Measurements from ENCODE around the gene UBL4A. TPM values are rescaled to one million over a fixed set of nuclear protein-coding genes. Genes with fewer than 3 reads are reported as not detected.

Gene UBL4A
- total RNA-seq, 3 donors from 2014 or later (not counting 1 experiment from before 2014, with no cell fraction given) = 11.7 to 22.4 (median 17.6) TPM

- peak overlapping the region; percentile 84 to 91 for H3K27ac Mint-ChIP-seq
- H3K4me3 Mint-ChIP-seq = no peak overlapping the region
- H3K27ac ChIP-seq (ENCODE audit: low read length) = peak overlapping the region; percentile 80
Measured at GRCh38 chrX:154517101-154517781, 30.8 kb upstream of the UBL4A start.

GRCh38 chrX:154516656-154517100 is 30.3 kb upstream of the UBL4A start:
- TF ChIP-seq, protein P1, sequence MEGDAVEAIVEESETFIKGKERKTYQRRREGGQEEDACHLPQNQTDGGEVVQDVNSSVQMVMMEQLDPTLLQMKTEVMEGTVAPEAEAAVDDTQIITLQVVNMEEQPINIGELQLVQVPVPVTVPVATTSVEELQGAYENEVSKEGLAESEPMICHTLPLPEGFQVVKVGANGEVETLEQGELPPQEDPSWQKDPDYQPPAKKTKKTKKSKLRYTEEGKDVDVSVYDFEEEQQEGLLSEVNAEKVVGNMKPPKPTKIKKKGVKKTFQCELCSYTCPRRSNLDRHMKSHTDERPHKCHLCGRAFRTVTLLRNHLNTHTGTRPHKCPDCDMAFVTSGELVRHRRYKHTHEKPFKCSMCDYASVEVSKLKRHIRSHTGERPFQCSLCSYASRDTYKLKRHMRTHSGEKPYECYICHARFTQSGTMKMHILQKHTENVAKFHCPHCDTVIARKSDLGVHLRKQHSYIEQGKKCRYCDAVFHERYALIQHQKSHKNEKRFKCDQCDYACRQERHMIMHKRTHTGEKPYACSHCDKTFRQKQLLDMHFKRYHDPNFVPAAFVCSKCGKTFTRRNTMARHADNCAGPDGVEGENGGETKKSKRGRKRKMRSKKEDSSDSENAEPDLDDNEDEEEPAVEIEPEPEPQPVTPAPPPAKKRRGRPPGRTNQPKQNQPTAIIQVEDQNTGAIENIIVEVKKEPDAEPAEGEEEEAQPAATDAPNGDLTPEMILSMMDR (IDR thresholded peaks at IDR 0.05) = no peak
- Histone ChIP-seq H3K4me3 (ENCODE audit: low read length) (peak overlapping the region; percentile 47), H3K4me1 (ENCODE audit: control insufficient read depth, insufficient read depth, low read length) (peaks cover 23% of the 10 kb centered on the region), H3K36me3 (ENCODE audit: control insufficient read depth, insufficient read depth, low read length) (no peaks in the 10 kb centered on the region), H3K27me3 (ENCODE audit: control insufficient read depth, insufficient read depth, low read length) (no peaks in the 10 kb centered on the region), H3K27ac (ENCODE audit: low read length) (peak overlapping the region; percentile 80), H3K9me3 (ENCODE audit: control insufficient read depth, insufficient read depth, low read length) (no peaks in the 10 kb centered on the region)
- Mint-ChIP-seq H3K9me3 (no peaks in the 10 kb centered on the region), H3K36me3 (no peaks in the 10 kb centered on the region), H3K4me3 (peak overlapping the region; percentile 86), H3K27ac (peak overlapping the region; percentile 84 to 91), H3K27me3 (ENCODE audit: low read depth in 2 of 2) (no peaks in the 10 kb centered on the region), H3K4me1 (peaks cover 13 to 22% of the 10 kb centered on the region in 2 donors)
- DNase-seq (peak; percentile 26 to 54), ATAC-seq (peak; percentile 44 to 57 (median 48))
- WGBS (ENCODE audit: insufficient coverage) = 16% methylated on average over 15 of the region's 19 CpGs
- intact Hi-C loops (cut with micrococcal nuclease) = loop anchor here (1.0 kb wide), 1 partner anchor 26 kb away; the partner anchor contains the start of gene SLC10A3

More at GRCh38 chrX:154517101-154517781, 30.8 kb upstream of the UBL4A start:
- H3K4me1 ChIP-seq (ENCODE audit: control insufficient read depth, insufficient read depth, low read length) = peaks cover 20% of the 10 kb centered on the region
- 86% methylated on average over 22 of the region's 25 CpGs for WGBS (ENCODE audit: insufficient coverage)
- Mint-ChIP-seq H3K36me3 (no peaks in the 10 kb centered on the region), H3K27me3 (ENCODE audit: low read depth in 2 of 2) (no peaks in the 10 kb centered on the region), H3K9me3 (no peaks in the 10 kb centered on the region), H3K4me1 (peaks cover 13 to 22% of the 10 kb centered on the region in 2 donors)
- H3K36me3 ChIP-seq (ENCODE audit: control insufficient read depth, insufficient read depth, low read length) = no peaks in the 10 kb centered on the region
- H3K9me3 ChIP-seq (ENCODE audit: control insufficient read depth, insufficient read depth, low read length) = no peaks in the 10 kb centered on the region
- DNase-seq = no peak
- no peaks in the 10 kb centered on the region for H3K27me3 ChIP-seq (ENCODE audit: control insufficient read depth, insufficient read depth, low read length)
- no peak overlapping the region for H3K4me3 ChIP-seq (ENCODE audit: low read length)
- TF ChIP-seq, protein P1 (IDR thresholded peaks at IDR 0.05) = no peak
- ATAC-seq = no peak
- intact Hi-C loops (cut with micrococcal nuclease) = no loop called here

- peaks cover 28% of the 10 kb centered on the region for H3K4me1 ChIP-seq (ENCODE audit: control insufficient read depth, insufficient read depth, low read length)
- ATAC-seq (peak; percentile 93 to 99 (median 94)), DNase-seq (peak; percentile 84 to 93)
- Mint-ChIP-seq H3K27ac (peak within 1 kb of the TSS; percentile 84 to 91), H3K36me3 (no peaks in the 10 kb centered on the region), H3K9me3 (no peaks in the 10 kb centered on the region), H3K4me1 (peaks cover 13 to 23% of the 10 kb centered on the region in 2 donors), H3K4me3 (peak within 1 kb of the TSS; percentile 86), H3K27me3 (ENCODE audit: low read depth in 2 of 2) (no peaks in the 10 kb centered on the region)
- no peaks in the 10 kb centered on the region for H3K36me3 ChIP-seq (ENCODE audit: control insufficient read depth, insufficient read depth, low read length)
- no peaks in the 10 kb centered on the region for H3K9me3 ChIP-seq (ENCODE audit: control insufficient read depth, insufficient read depth, low read length)
- intact Hi-C loops (cut with micrococcal nuclease) = loop anchor here (1.0 kb wide), 1 partner anchor 26 kb away; the partner anchor contains the start of gene SLC10A3
- H3K27ac ChIP-seq (ENCODE audit: low read length) = peak within 1 kb of the TSS; percentile 88
- TF ChIP-seq, protein P1 (IDR thresholded peaks at IDR 0.05) = no peak
- no peaks in the 10 kb centered on the region for H3K27me3 ChIP-seq (ENCODE audit: control insufficient read depth, insufficient read depth, low read length)
- WGBS (ENCODE audit: insufficient coverage) = under 1% methylated on average over 59 of the region's 59 CpGs
- H3K4me3 ChIP-seq (ENCODE audit: low read length) = peak within 1 kb of the TSS; percentile 87
Measured at GRCh38 chrX:154515966-154516655, 29.7 kb upstream of the UBL4A start, which contains the start of gene FAM3A. Gene FAM3A, minus strand, starts transcription at chrX:154516232. Its CDS starts 460 bp downstream, at chrX:154515772.
